RCC 7860 (cell line): ENCODE data around the gene MSI2.

Experiments
- DNase-seq: peaks from one replicate; pipeline ENCODE4 v3.0.0-alpha.2; 2015; ENCODE audit warnings: low spot score
- FAIRE-seq: peaks from 2 replicates; lab custom pipeline; 2012; peaks lifted over from hg19 to GRCh38; lab: Jason Lieb, UNC

The MSI2 gene

GRCh38 chr17:57721967-57722703, 465.8 kb downstream of the MSI2 start:
- FAIRE-seq, result no peak

GRCh38 chr17:57722704-57723043, 466.4 kb downstream of the MSI2 start:
- DNase-seq (no peak), FAIRE-seq (no peak)

More at GRCh38 chr17:57721967-57722703, 465.8 kb downstream of the MSI2 start:
- DNase-seq, result no peak

- FAIRE-seq (peak; percentile 91), DNase-seq (peak; percentile 88)
These were observed 467.2 kb downstream of the MSI2 start for GRCh38 chr17:57723427-57724025.

- DNase-seq, result peak; percentile 44
- no peak for FAIRE-seq
These were observed 467.9 kb downstream of the MSI2 start for GRCh38 chr17:57724026-57724728.

- FAIRE-seq (no peak), DNase-seq (no peak)
These were observed 468.4 kb downstream of the MSI2 start for GRCh38 chr17:57724729-57725125.

- DNase-seq (no peak), FAIRE-seq (no peak)
These were observed 470.0 kb downstream of the MSI2 start for GRCh38 chr17:57726213-57726790.

- DNase-seq (no peak), FAIRE-seq (no peak)
These were observed 470.5 kb downstream of the MSI2 start for GRCh38 chr17:57726838-57727237.

- no peak for DNase-seq
- no peak for FAIRE-seq
These were observed 471.4 kb downstream of the MSI2 start for GRCh38 chr17:57727630-57728175.

- DNase-seq, result no peak
- no peak for FAIRE-seq
These were observed 473.8 kb downstream of the MSI2 start for GRCh38 chr17:57730026-57730701.

GRCh38 chr17:57732062-57732461, 475.7 kb downstream of the MSI2 start:
- FAIRE-seq, result no peak

GRCh38 chr17:57733085-57733484, 476.8 kb downstream of the MSI2 start:
- FAIRE-seq, result no peak
- no peak for DNase-seq

More at GRCh38 chr17:57732062-57732461, 475.7 kb downstream of the MSI2 start:
- no peak for DNase-seq
